GM20000 (cell line): ENCODE data around the gene HEY2.
"Not testable (repeated sequence)": the region's sequence is repeated elsewhere in the genome, so short reads cannot be mapped to it uniquely, and the experiment has no call there.

Experiments used
- DNase-seq: peaks from one replicate; pipeline ENCODE4 v3.0.0; 2012; ENCODE audit warnings: low spot score
- CTCF ChIP-seq: IDR thresholded peaks from 2 replicates; pipeline ENCODE4 v1.5.1; 2012; ENCODE audit warnings: mild to moderate bottlenecking, control low read depth; ENCODE audit errors: extremely low read depth, missing control alignments

Gene HEY2

GRCh38 chr6:125759959-125760457 is 10.6 kb downstream of the HEY2 start:
- TF ChIP-seq CTCF = no peak
- no peak for DNase-seq

GRCh38 chr6:125764121-125764671 is 14.8 kb downstream of the HEY2 start:
- DNase-seq = no peak
- no peak for TF ChIP-seq CTCF

GRCh38 chr6:125765944-125766343 is 16.5 kb downstream of the HEY2 start:
- no peak for TF ChIP-seq CTCF
- no peak for DNase-seq

GRCh38 chr6:125766641-125767040 is 17.2 kb downstream of the HEY2 start:
- no peak for TF ChIP-seq CTCF
- DNase-seq = no peak

GRCh38 chr6:125769147-125769783 is 19.8 kb downstream of the HEY2 start:
- no peak for DNase-seq
- TF ChIP-seq CTCF = no peak

GRCh38 chr6:125773387-125774341 is 24.2 kb downstream of the HEY2 start:
- TF ChIP-seq CTCF = no peak
- no peak for DNase-seq

GRCh38 chr6:125776107-125776826 is 26.8 kb downstream of the HEY2 start:
- not testable (repeated sequence) for DNase-seq
